ENCODE measurements around the gene AFDN. TPM values are rescaled to one million over a fixed set of nuclear protein-coding genes. Genes with fewer than 3 reads are reported as not detected.

Gene AFDN
- total RNA-seq, 1 donor from 2014 or later = 357 TPM

- TF ChIP-seq, protein P1, sequence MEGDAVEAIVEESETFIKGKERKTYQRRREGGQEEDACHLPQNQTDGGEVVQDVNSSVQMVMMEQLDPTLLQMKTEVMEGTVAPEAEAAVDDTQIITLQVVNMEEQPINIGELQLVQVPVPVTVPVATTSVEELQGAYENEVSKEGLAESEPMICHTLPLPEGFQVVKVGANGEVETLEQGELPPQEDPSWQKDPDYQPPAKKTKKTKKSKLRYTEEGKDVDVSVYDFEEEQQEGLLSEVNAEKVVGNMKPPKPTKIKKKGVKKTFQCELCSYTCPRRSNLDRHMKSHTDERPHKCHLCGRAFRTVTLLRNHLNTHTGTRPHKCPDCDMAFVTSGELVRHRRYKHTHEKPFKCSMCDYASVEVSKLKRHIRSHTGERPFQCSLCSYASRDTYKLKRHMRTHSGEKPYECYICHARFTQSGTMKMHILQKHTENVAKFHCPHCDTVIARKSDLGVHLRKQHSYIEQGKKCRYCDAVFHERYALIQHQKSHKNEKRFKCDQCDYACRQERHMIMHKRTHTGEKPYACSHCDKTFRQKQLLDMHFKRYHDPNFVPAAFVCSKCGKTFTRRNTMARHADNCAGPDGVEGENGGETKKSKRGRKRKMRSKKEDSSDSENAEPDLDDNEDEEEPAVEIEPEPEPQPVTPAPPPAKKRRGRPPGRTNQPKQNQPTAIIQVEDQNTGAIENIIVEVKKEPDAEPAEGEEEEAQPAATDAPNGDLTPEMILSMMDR (IDR thresholded peaks at IDR 0.05) = no peak
- no peak for TF ChIP-seq EZH2phosphoT487 (IDR thresholded peaks at IDR 0.05)
- TF ChIP-seq EZH2 (IDR thresholded peaks at IDR 0.05) = no peak
- H3K4me3 Mint-ChIP-seq = no peak overlapping the region
- peaks cover 100% of the 10 kb centered on the region for H4K20me1 ChIP-seq (ENCODE audit: low read depth)
- H3K79me2 ChIP-seq (ENCODE audit: low read depth) = peaks cover 100% of the 10 kb centered on the region
- peak overlapping the region; percentile 57 for H3K4me2 ChIP-seq
- H3F3A ChIP-seq (ENCODE audit: low read depth) = peaks cover 36% of the 10 kb centered on the region
- peak; percentile 55 for DNase-seq (ENCODE audit: low spot score)
- no peaks in the 10 kb centered on the region for H3K9me3 ChIP-seq (ENCODE audit: low read depth)
- peak overlapping the region; percentile 52 for H3K27ac Mint-ChIP-seq
- H3K27me3 Mint-ChIP-seq (ENCODE audit: insufficient read depth, low read depth) = no peaks in the 10 kb centered on the region
- H3K4me3 ChIP-seq = peak overlapping the region; percentile 15
- H3K36me3 ChIP-seq = no peaks in the 10 kb centered on the region
- peak overlapping the region; percentile 66 for H3K27ac ChIP-seq
- peaks cover 82% of the 10 kb centered on the region for H3K4me1 ChIP-seq
- H3K4me1 Mint-ChIP-seq = peaks cover 37% of the 10 kb centered on the region
- peaks cover 18% of the 10 kb centered on the region for H3K9me3 Mint-ChIP-seq
- H3K27me3 ChIP-seq = no peaks in the 10 kb centered on the region
- peaks cover 14% of the 10 kb centered on the region for H3K36me3 Mint-ChIP-seq
- H2AFZ ChIP-seq (replicated peaks) = no peak overlapping the region
- H3K9ac ChIP-seq = no peak overlapping the region
Measured at GRCh38 chr6:167849846-167850459, 23.2 kb downstream of the AFDN start.

- Mint-ChIP-seq H3K4me1 (peaks cover 34% of the 10 kb centered on the region), H3K4me3 (no peak overlapping the region)
- no peaks in the 10 kb centered on the region for H3K9me3 ChIP-seq (ENCODE audit: low read depth)
Measured at GRCh38 chr6:167850782-167851181, 24.1 kb downstream of the AFDN start.

GRCh38 chr6:167851370-167851952 is 24.8 kb downstream of the AFDN start:
- no peak for DNase-seq (ENCODE audit: low spot score)
- Mint-ChIP-seq H3K9me3 (peaks cover 18% of the 10 kb centered on the region), H3K4me1 (peaks cover 30% of the 10 kb centered on the region), H3K4me3 (no peak overlapping the region), H3K36me3 (peaks cover 14% of the 10 kb centered on the region), H3K27ac (no peak overlapping the region), H3K27me3 (ENCODE audit: insufficient read depth, low read depth) (no peaks in the 10 kb centered on the region)
- Histone ChIP-seq H4K20me1 (ENCODE audit: low read depth) (peaks cover 100% of the 10 kb centered on the region), H3K9me3 (ENCODE audit: low read depth) (no peaks in the 10 kb centered on the region), H3K4me3 (no peak overlapping the region), H3K4me1 (peaks cover 69% of the 10 kb centered on the region), H3K9ac (no peak overlapping the region), H3K36me3 (no peaks in the 10 kb centered on the region), H3K27me3 (no peaks in the 10 kb centered on the region), H3K79me2 (ENCODE audit: low read depth) (peaks cover 100% of the 10 kb centered on the region), H3F3A (ENCODE audit: low read depth) (peaks cover 29% of the 10 kb centered on the region), H3K4me2 (peak overlapping the region; percentile 10), H2AFZ (replicated peaks) (no peak overlapping the region), H3K27ac (no peak overlapping the region)
- TF ChIP-seq, protein P1 (IDR thresholded peaks at IDR 0.05) = no peak
- TF ChIP-seq EZH2 (IDR thresholded peaks at IDR 0.05) = no peak
- TF ChIP-seq EZH2phosphoT487 (IDR thresholded peaks at IDR 0.05) = no peak

More at GRCh38 chr6:167850782-167851181, 24.1 kb downstream of the AFDN start:
- Histone ChIP-seq H3K36me3 (no peaks in the 10 kb centered on the region), H3K4me3 (peak overlapping the region; percentile 15), H4K20me1 (ENCODE audit: low read depth) (peaks cover 100% of the 10 kb centered on the region), H3K27me3 (no peaks in the 10 kb centered on the region), H3K4me2 (peak overlapping the region; percentile 57), H3F3A (ENCODE audit: low read depth) (peaks cover 32% of the 10 kb centered on the region), H3K9ac (no peak overlapping the region), H3K27ac (peak overlapping the region; percentile 66), H3K79me2 (ENCODE audit: low read depth) (peaks cover 100% of the 10 kb centered on the region), H3K4me1 (peaks cover 76% of the 10 kb centered on the region), H2AFZ (replicated peaks) (no peak overlapping the region)
- Mint-ChIP-seq H3K27ac (peak overlapping the region; percentile 55), H3K27me3 (ENCODE audit: insufficient read depth, low read depth) (no peaks in the 10 kb centered on the region), H3K36me3 (peaks cover 14% of the 10 kb centered on the region), H3K9me3 (peaks cover 18% of the 10 kb centered on the region)
- peak; percentile 40 for DNase-seq (ENCODE audit: low spot score)
- no peak for TF ChIP-seq EZH2 (IDR thresholded peaks at IDR 0.05)
- TF ChIP-seq EZH2phosphoT487 (IDR thresholded peaks at IDR 0.05) = no peak
- TF ChIP-seq, protein P1 (IDR thresholded peaks at IDR 0.05) = no peak

All from neural progenitor cell (in vitro differentiated cells).